Muscle layer of duodenum (tissue), 2 donors: ENCODE measurements around the gene CDH23.

Experiments used
- H3K27ac ChIP-seq: one replicate; pipeline ENCODE4 v1.7.0; 2013; ENCODE audit warnings: mild to moderate bottlenecking, low read length
- H3K27me3 ChIP-seq: one replicate; pipeline ENCODE4 v1.7.0; 2013; ENCODE audit warnings: low read depth, mild to moderate bottlenecking, control low read depth, low read length
- H3K36me3 ChIP-seq, 2 donors: one replicate each; pipeline ENCODE4 v1.7.0; 2013; ENCODE audit warnings: low read length in 2 of 2, control low read depth in 1 of 2, mild to moderate bottlenecking in 1 of 2; ENCODE audit not compliant: insufficient read depth in 2 of 2, control insufficient read depth in 1 of 2
- H3K4me1 ChIP-seq, 2 donors: one replicate each; pipeline ENCODE4 v1.7.0; 2013; ENCODE audit warnings: low read length in 2 of 2, mild to moderate bottlenecking in 2 of 2, control low read depth in 1 of 2, moderate library complexity in 1 of 2; ENCODE audit not compliant: insufficient read depth in 2 of 2, control insufficient read depth in 1 of 2
- H3K4me3 ChIP-seq, 2 donors: one replicate each; pipeline ENCODE4 v1.7.0; 2013; ENCODE audit warnings: low read length in 2 of 2, low read depth in 1 of 2, mild to moderate bottlenecking in 1 of 2
- H3K9me3 ChIP-seq, 2 donors: one replicate each; pipeline ENCODE4 v1.7.0; 2013; ENCODE audit warnings: low read length in 2 of 2, control low read depth in 1 of 2, mild to moderate bottlenecking in 1 of 2; ENCODE audit not compliant: control insufficient read depth in 1 of 2
- donor health status: healthy.

CDH23 gene

GRCh38 chr10:71691405-71691804 lies 294.7 kb downstream of the CDH23 start:
- no peak overlapping the region for H3K27ac ChIP-seq
- peaks cover 0 to 7% of the 10 kb centered on the region in 2 donors for H3K9me3 ChIP-seq
- H3K4me1 ChIP-seq = peaks cover 3 to 8% of the 10 kb centered on the region in 2 donors
- H3K36me3 ChIP-seq = no peaks in the 10 kb centered on the region
- no peak overlapping the region for H3K4me3 ChIP-seq
- no peaks in the 10 kb centered on the region for H3K27me3 ChIP-seq

- peaks cover 8 to 12% of the 10 kb centered on the region in 2 donors for H3K4me1 ChIP-seq
- no peaks in the 10 kb centered on the region for H3K27me3 ChIP-seq
- no peak overlapping the region for H3K4me3 ChIP-seq
- no peaks in the 10 kb centered on the region for H3K36me3 ChIP-seq
- H3K27ac ChIP-seq = no peak overlapping the region
- peaks cover 0 to 7% of the 10 kb centered on the region in 2 donors for H3K9me3 ChIP-seq
These were observed 296.0 kb downstream of the CDH23 start for GRCh38 chr10:71692598-71693306.

- Histone ChIP-seq H3K27me3 (no peaks in the 10 kb centered on the region), H3K27ac (peak overlapping the region; percentile 39)
These were observed 296.7 kb downstream of the CDH23 start for GRCh38 chr10:71693377-71693776.

GRCh38 chr10:71694039-71694501 lies 297.4 kb downstream of the CDH23 start:
- peaks cover 0 to 7% of the 10 kb centered on the region in 2 donors for H3K9me3 ChIP-seq
- no peak overlapping the region for H3K4me3 ChIP-seq
- peaks cover 8 to 12% of the 10 kb centered on the region in 2 donors for H3K4me1 ChIP-seq
- no peaks in the 10 kb centered on the region for H3K27me3 ChIP-seq
- H3K36me3 ChIP-seq = no peaks in the 10 kb centered on the region
- no peak overlapping the region for H3K27ac ChIP-seq

More at GRCh38 chr10:71693377-71693776, 296.7 kb downstream of the CDH23 start:
- H3K9me3 ChIP-seq = peaks cover 0 to 7% of the 10 kb centered on the region in 2 donors
- peaks cover 8 to 12% of the 10 kb centered on the region in 2 donors for H3K4me1 ChIP-seq
- no peak overlapping the region for H3K4me3 ChIP-seq
- H3K36me3 ChIP-seq = no peaks in the 10 kb centered on the region

- Histone ChIP-seq H3K9me3 (peaks cover 0 to 7% of the 10 kb centered on the region in 2 donors), H3K27ac (no peak overlapping the region), H3K4me3 (no peak overlapping the region), H3K27me3 (no peaks in the 10 kb centered on the region), H3K4me1 (peaks cover 8 to 12% of the 10 kb centered on the region in 2 donors), H3K36me3 (no peaks in the 10 kb centered on the region)
These were observed 297.8 kb downstream of the CDH23 start for GRCh38 chr10:71694567-71694968.

- Histone ChIP-seq H3K36me3 (no peaks in the 10 kb centered on the region), H3K9me3 (peaks cover 0 to 7% of the 10 kb centered on the region in 2 donors), H3K27ac (no peak overlapping the region), H3K4me1 (peaks cover 8 to 12% of the 10 kb centered on the region in 2 donors), H3K4me3 (no peak overlapping the region), H3K27me3 (no peaks in the 10 kb centered on the region)
These were observed 299.1 kb downstream of the CDH23 start for GRCh38 chr10:71695502-71696476.

GRCh38 chr10:71696628-71697326 lies 300.1 kb downstream of the CDH23 start:
- H3K9me3 ChIP-seq = peaks cover 0 to under 1% of the 10 kb centered on the region in 2 donors
- no peaks in the 10 kb centered on the region for H3K27me3 ChIP-seq
- H3K4me3 ChIP-seq = no peak overlapping the region
- peaks cover 8 to 12% of the 10 kb centered on the region in 2 donors for H3K4me1 ChIP-seq
- no peak overlapping the region for H3K27ac ChIP-seq
- no peaks in the 10 kb centered on the region for H3K36me3 ChIP-seq

- H3K4me1 ChIP-seq = peaks cover 8 to 12% of the 10 kb centered on the region in 2 donors
- no peaks in the 10 kb centered on the region for H3K36me3 ChIP-seq
- no peaks in the 10 kb centered on the region for H3K27me3 ChIP-seq
- H3K27ac ChIP-seq = no peak overlapping the region
- H3K4me3 ChIP-seq = no peak overlapping the region
- H3K9me3 ChIP-seq = no peaks in the 10 kb centered on the region
These were observed 301.4 kb downstream of the CDH23 start for GRCh38 chr10:71697938-71698709.

GRCh38 chr10:71698737-71699136 lies 302.0 kb downstream of the CDH23 start:
- Histone ChIP-seq H3K9me3 (no peaks in the 10 kb centered on the region), H3K27ac (no peak overlapping the region), H3K27me3 (no peaks in the 10 kb centered on the region), H3K4me3 (no peak overlapping the region), H3K36me3 (no peaks in the 10 kb centered on the region), H3K4me1 (peaks cover 5 to 12% of the 10 kb centered on the region in 2 donors)

GRCh38 chr10:71700731-71701368 lies 304.1 kb downstream of the CDH23 start:
- no peaks in the 10 kb centered on the region for H3K27me3 ChIP-seq
- H3K27ac ChIP-seq = no peak overlapping the region
- H3K4me3 ChIP-seq = no peak overlapping the region
- no peaks in the 10 kb centered on the region for H3K36me3 ChIP-seq
- no peaks in the 10 kb centered on the region for H3K9me3 ChIP-seq
- H3K4me1 ChIP-seq = peaks cover 0 to 9% of the 10 kb centered on the region in 2 donors
